Measurements from ENCODE around the gene GDF15.
"Not testable (repeated sequence)": the region's sequence is repeated elsewhere in the genome, so short reads cannot be mapped to it uniquely, and the experiment has no call there.

The GDF15 gene

GRCh38 chr19:18364277-18364825, 21.6 kb upstream of the GDF15 start:
- not testable (repeated sequence) for DNase-seq (ENCODE audit: low read depth)

- DNase-seq (ENCODE audit: low read depth) = peak; percentile 100
Measured at GRCh38 chr19:18364826-18365528, 21.0 kb upstream of the GDF15 start.

GRCh38 chr19:18366021-18366435, 19.9 kb upstream of the GDF15 start:
- DNase-seq (ENCODE audit: low read depth) = no peak

- DNase-seq (ENCODE audit: low read depth) = no peak
Measured at GRCh38 chr19:18368504-18369222, 17.3 kb upstream of the GDF15 start.

GRCh38 chr19:18373407-18373891, 12.5 kb upstream of the GDF15 start:
- DNase-seq (ENCODE audit: low read depth) = no peak

GRCh38 chr19:18373892-18374629, 11.9 kb upstream of the GDF15 start:
- peak; percentile 99 for DNase-seq (ENCODE audit: low read depth)

- DNase-seq (ENCODE audit: low read depth) = no peak
Measured at GRCh38 chr19:18377026-18377425, 8.9 kb upstream of the GDF15 start.

GRCh38 chr19:18379803-18380747, 5.9 kb upstream of the GDF15 start:
- peak; percentile 30 for DNase-seq (ENCODE audit: low read depth)

- no peak for DNase-seq (ENCODE audit: low read depth)
Measured at GRCh38 chr19:18380843-18381242, 5.1 kb upstream of the GDF15 start.

GRCh38 chr19:18383622-18384021, 2.3 kb upstream of the GDF15 start:
- DNase-seq (ENCODE audit: low read depth) = not testable (repeated sequence)

- DNase-seq (ENCODE audit: low read depth) = no peak
Measured at GRCh38 chr19:18384775-18385174, 1.2 kb upstream of the GDF15 start.

- no peak for DNase-seq (ENCODE audit: low read depth)
Measured at GRCh38 chr19:18385359-18385674, 641 bp upstream of the GDF15 start.

GRCh38 chr19:18386543-18387271, 749 bp downstream of the GDF15 start:
- DNase-seq (ENCODE audit: low read depth) = no peak

GRCh38 chr19:18388100-18388959, 2.4 kb downstream of the GDF15 start:
- no peak for DNase-seq (ENCODE audit: low read depth)

- no peak for DNase-seq (ENCODE audit: low read depth)
Measured at GRCh38 chr19:18388960-18389725, 3.2 kb downstream of the GDF15 start.

- no peak for DNase-seq (ENCODE audit: low read depth)
Measured at GRCh38 chr19:18389726-18390064, 3.7 kb downstream of the GDF15 start.

GRCh38 chr19:18390065-18390907, 4.3 kb downstream of the GDF15 start:
- no peak for DNase-seq (ENCODE audit: low read depth)

GRCh38 chr19:18391509-18392075, 5.6 kb downstream of the GDF15 start:
- no peak for DNase-seq (ENCODE audit: low read depth)

All from amniotic epithelial cell (primary cell).